Measurements from ENCODE around the gene R3HDM2. TPM values are rescaled to one million over a fixed set of nuclear protein-coding genes. Genes with fewer than 3 reads are reported as not detected.

The R3HDM2 gene
- total RNA-seq, 4 donors from 2014 or later, result 31.0 to 51.9 (median 41.6) TPM

DNA sequence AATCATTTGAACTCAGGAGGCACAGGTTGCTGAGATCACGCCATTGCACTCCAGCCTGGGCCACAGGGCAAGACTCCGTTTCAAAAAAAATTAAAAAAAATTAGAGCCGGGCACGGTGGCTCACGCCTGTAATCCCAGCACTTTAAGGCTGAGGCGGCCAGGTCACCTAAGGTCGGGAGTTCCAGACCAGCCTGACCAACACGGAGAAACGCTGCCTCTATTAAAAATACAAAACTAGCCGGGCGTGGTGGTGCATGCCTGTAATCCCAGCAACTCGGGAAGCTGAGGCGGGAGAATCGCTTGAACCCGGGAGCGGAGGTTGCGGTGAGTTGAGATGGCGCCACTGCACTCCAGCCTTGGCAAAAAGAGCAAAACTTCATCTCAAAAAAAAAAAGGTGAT is 35.7 kb downstream of the R3HDM2 start:
- H3K36me3 ChIP-seq, result peaks cover 0 to 50% (median 0%) of the 10 kb centered on the region in 3 donors
- WGBS, 2 donors, result 92 to 93% methylated on average over 18 of the region's 18 CpGs
- no peaks in the 10 kb centered on the region for H3K27me3 ChIP-seq
- no peak for DNase-seq (ENCODE audit: low spot score in 2 of 2)
- TF ChIP-seq POLR2A (IDR thresholded peaks at IDR 0.05) (no peak), EP300 (IDR thresholded peaks at IDR 0.05) (no peak)
- TF ChIP-seq, protein P1, sequence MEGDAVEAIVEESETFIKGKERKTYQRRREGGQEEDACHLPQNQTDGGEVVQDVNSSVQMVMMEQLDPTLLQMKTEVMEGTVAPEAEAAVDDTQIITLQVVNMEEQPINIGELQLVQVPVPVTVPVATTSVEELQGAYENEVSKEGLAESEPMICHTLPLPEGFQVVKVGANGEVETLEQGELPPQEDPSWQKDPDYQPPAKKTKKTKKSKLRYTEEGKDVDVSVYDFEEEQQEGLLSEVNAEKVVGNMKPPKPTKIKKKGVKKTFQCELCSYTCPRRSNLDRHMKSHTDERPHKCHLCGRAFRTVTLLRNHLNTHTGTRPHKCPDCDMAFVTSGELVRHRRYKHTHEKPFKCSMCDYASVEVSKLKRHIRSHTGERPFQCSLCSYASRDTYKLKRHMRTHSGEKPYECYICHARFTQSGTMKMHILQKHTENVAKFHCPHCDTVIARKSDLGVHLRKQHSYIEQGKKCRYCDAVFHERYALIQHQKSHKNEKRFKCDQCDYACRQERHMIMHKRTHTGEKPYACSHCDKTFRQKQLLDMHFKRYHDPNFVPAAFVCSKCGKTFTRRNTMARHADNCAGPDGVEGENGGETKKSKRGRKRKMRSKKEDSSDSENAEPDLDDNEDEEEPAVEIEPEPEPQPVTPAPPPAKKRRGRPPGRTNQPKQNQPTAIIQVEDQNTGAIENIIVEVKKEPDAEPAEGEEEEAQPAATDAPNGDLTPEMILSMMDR (IDR thresholded peaks at IDR 0.05), result no peak
- no peaks in the 10 kb centered on the region for H3K9me3 ChIP-seq
- H3K4me1 ChIP-seq, result no peaks in the 10 kb centered on the region
- no peak overlapping the region for H3K4me3 ChIP-seq
- no peak overlapping the region for H3K27ac ChIP-seq

DNA sequence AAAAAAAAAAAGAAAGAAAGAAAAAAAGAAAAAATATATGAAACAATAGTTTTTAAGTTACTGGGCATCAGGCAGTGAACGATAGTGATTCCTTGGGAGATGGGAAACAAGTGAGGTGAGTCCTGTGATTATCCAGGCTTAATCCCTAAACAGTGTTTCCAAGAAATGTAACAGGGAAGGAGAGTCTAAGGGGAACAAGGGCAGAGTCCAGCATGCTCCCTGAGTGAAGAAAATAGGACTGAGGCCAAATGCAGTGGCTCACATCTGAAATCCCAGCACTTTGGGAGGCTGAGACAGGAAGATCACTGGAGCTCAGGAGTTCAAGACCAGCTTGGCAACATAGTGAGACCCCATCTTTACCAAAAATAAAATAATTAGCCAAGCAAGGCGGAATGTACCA is 40.7 kb downstream of the R3HDM2 start:
- no peaks in the 10 kb centered on the region for H3K27me3 ChIP-seq
- H3K4me3 ChIP-seq, result no peak overlapping the region
- no peaks in the 10 kb centered on the region for H3K9me3 ChIP-seq
- peaks cover 0 to 58% (median 0%) of the 10 kb centered on the region in 3 donors for H3K36me3 ChIP-seq
- H3K4me1 ChIP-seq, result peaks cover 0 to 7% (median 0%) of the 10 kb centered on the region in 4 donors
- TF ChIP-seq POLR2A (IDR thresholded peaks at IDR 0.05) (no peak), EP300 (IDR thresholded peaks at IDR 0.05) (no peak)
- TF ChIP-seq, protein P1 (IDR thresholded peaks at IDR 0.05), result no peak
- WGBS, 2 donors, result 87 to 91% methylated on average over 2 of the region's 2 CpGs
- H3K27ac ChIP-seq, result no peak overlapping the region
- DNase-seq (ENCODE audit: low spot score in 2 of 2), result no peak

DNA sequence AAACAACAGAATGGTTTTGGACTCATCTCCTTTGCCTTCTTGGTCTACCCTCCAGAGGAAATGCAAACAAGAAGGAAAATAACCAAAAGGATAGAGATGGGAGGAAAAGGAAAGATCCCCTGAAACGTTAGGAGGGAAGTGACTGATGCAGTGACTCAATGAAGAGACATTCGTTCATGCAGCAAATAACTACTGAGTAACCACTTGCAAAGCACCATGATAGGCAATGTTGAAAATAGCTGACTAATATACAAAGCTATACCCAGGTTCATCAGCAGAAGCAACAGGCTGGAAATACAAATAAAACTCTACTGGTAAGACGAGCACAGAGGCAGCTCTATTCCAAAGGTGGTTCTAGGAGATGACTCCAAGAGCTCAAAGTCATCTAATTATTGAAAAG is 41.8 kb downstream of the R3HDM2 start:
- TF ChIP-seq, protein P1 (IDR thresholded peaks at IDR 0.05), result no peak
- no peak for TF ChIP-seq EP300 (IDR thresholded peaks at IDR 0.05)
- peaks cover 0 to 7% (median 0%) of the 10 kb centered on the region in 4 donors for H3K4me1 ChIP-seq
- H3K9me3 ChIP-seq, result no peaks in the 10 kb centered on the region
- DNase-seq (ENCODE audit: low spot score in 2 of 2), result no peak
- no peak overlapping the region for H3K4me3 ChIP-seq
- 55 to 60% methylated on average over 3 of the region's 3 CpGs for WGBS, 2 donors
- no peaks in the 10 kb centered on the region for H3K27me3 ChIP-seq
- H3K36me3 ChIP-seq, result peaks cover 0 to 47% (median 0%) of the 10 kb centered on the region in 3 donors
- no peak overlapping the region for H3K27ac ChIP-seq

DNA sequence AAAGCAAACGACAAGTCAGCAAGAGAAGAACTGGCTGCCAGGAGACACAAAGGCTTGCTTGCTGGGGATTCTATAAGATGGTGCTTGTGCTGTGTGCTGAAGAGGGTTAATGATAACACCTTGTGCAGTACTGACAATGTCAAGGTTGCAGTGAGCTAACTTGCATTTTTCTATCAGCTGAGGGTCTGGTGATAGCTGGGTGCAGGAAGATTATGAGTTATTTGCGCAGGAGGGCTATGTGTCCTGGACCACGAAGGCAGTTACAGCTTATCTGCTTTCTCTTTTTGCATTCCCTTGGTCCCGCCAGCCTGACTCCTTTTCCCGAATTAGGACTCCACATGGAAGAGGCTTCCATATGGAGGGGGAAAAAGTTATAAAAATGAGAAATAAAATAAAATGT is 42.4 kb downstream of the R3HDM2 start:
- no peak for TF ChIP-seq POLR2A (IDR thresholded peaks at IDR 0.05)
- no peak for TF ChIP-seq EP300 (IDR thresholded peaks at IDR 0.05)
- TF ChIP-seq, protein P1 (IDR thresholded peaks at IDR 0.05), result no peak
- no peak overlapping the region for H3K4me3 ChIP-seq
- WGBS, 2 donors, result 92 to 94% methylated on average over 5 of the region's 5 CpGs
- H3K36me3 ChIP-seq, result peaks cover 0 to 41% (median 0%) of the 10 kb centered on the region in 3 donors
- no peak overlapping the region for H3K27ac ChIP-seq
- DNase-seq (ENCODE audit: low spot score in 2 of 2), result no peak
- H3K4me1 ChIP-seq, result peaks cover 0 to 7% (median 0%) of the 10 kb centered on the region in 4 donors
- no peaks in the 10 kb centered on the region for H3K27me3 ChIP-seq
- H3K9me3 ChIP-seq, result no peaks in the 10 kb centered on the region

DNA sequence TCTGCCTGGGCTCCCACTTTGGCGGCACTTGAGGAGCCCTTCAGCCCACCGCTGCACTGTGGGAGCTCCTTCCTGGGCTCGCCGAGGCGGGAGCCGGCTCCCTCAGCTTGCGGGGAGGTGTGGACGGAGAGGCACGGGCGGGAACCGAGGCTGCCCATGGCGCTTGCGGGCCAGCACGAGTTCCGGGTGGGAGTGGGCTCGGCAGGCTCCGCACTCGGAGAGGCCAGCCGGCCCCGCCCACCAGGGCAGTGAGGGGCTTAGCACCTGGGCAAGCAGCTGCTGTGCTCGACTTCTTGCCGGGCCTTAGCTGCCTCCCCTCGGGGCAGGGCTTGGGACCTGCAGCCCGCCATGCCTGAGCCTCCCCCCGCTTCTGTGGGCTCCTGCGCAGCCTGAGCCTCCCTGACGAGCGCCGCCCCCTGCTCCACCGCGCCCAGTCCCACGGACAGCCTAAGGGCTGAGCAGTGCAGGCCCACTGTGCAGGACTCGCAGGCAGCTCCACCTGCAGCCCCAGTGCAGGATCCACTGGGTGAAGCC is 44.6 kb downstream of the R3HDM2 start:
- no peaks in the 10 kb centered on the region for H3K9me3 ChIP-seq
- TF ChIP-seq EP300 (IDR thresholded peaks at IDR 0.05) (no peak), POLR2A (IDR thresholded peaks at IDR 0.05) (no peak)
- TF ChIP-seq, protein P1 (IDR thresholded peaks at IDR 0.05), result no peak
- H3K27me3 ChIP-seq, result no peaks in the 10 kb centered on the region
- 95 to 97% methylated on average over 22 to 29 of the region's 33 CpGs for WGBS, 2 donors
- no peak overlapping the region for H3K27ac ChIP-seq
- peaks cover 0 to 32% (median 0%) of the 10 kb centered on the region in 3 donors for H3K36me3 ChIP-seq
- H3K4me3 ChIP-seq, result no peak overlapping the region
- peaks cover 0 to 7% (median 0%) of the 10 kb centered on the region in 4 donors for H3K4me1 ChIP-seq
- DNase-seq (ENCODE audit: low spot score in 2 of 2), result no peak
